DOHH2 (cell line): Measurements from ENCODE around the gene PSMB4.

Experiments
- EZH2phosphoT487 ChIP-seq: fragments of 200-600 bp; sonication (generic); IDR thresholded peaks from 2 replicates; pipeline ENCODE4 v1.6.1; 2017; ENCODE audit warnings: borderline replicate concordance, mild to moderate bottlenecking, antibody characterized with exemption, low read length, moderate library complexity, mixed read lengths
- TF ChIP-seq, protein P1 (sequence below): fragments of 200-600 bp; sonication (generic); IDR thresholded peaks from one replicate; pipeline ENCODE4 v1.5.1; 2014; ENCODE audit warnings: antibody characterized with exemption, mild to moderate bottlenecking, low read depth, low read length; ENCODE audit not compliant: poor library complexity, severe bottlenecking

- TF ChIP-seq, protein P1, sequence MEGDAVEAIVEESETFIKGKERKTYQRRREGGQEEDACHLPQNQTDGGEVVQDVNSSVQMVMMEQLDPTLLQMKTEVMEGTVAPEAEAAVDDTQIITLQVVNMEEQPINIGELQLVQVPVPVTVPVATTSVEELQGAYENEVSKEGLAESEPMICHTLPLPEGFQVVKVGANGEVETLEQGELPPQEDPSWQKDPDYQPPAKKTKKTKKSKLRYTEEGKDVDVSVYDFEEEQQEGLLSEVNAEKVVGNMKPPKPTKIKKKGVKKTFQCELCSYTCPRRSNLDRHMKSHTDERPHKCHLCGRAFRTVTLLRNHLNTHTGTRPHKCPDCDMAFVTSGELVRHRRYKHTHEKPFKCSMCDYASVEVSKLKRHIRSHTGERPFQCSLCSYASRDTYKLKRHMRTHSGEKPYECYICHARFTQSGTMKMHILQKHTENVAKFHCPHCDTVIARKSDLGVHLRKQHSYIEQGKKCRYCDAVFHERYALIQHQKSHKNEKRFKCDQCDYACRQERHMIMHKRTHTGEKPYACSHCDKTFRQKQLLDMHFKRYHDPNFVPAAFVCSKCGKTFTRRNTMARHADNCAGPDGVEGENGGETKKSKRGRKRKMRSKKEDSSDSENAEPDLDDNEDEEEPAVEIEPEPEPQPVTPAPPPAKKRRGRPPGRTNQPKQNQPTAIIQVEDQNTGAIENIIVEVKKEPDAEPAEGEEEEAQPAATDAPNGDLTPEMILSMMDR, result no peak
- no peak for TF ChIP-seq EZH2phosphoT487
These were observed 6.0 kb downstream of the PSMB4 start for GRCh38 chr1:151405187-151405951.
